Measurements from ENCODE around the gene IL36A. TPM values are rescaled to one million over a fixed set of nuclear protein-coding genes. Genes with fewer than 3 reads are reported as not detected.

IL36A gene
- total RNA-seq, 4 donors from 2014 or later = not detected

DNA sequence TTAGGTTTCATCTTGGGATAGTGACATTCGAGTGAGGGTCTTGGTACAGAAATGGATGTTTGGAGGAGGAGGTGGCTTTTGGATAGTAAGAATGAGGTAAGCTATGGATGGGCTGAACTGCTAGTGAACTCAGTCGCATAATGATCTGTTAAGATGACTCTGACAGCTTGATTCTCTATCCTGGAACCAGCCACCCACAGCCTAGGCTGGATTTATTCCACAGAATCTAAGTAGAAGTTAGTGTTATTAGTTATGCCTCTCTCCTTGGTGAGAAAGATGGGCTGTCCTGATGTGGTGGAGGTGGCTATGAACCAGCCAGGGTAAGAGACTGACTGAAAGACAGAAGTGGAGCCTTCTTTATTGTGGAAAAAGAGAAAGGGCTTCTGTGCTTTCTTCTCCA is 22.4 kb downstream of the IL36A start:
- TF ChIP-seq, protein P1, sequence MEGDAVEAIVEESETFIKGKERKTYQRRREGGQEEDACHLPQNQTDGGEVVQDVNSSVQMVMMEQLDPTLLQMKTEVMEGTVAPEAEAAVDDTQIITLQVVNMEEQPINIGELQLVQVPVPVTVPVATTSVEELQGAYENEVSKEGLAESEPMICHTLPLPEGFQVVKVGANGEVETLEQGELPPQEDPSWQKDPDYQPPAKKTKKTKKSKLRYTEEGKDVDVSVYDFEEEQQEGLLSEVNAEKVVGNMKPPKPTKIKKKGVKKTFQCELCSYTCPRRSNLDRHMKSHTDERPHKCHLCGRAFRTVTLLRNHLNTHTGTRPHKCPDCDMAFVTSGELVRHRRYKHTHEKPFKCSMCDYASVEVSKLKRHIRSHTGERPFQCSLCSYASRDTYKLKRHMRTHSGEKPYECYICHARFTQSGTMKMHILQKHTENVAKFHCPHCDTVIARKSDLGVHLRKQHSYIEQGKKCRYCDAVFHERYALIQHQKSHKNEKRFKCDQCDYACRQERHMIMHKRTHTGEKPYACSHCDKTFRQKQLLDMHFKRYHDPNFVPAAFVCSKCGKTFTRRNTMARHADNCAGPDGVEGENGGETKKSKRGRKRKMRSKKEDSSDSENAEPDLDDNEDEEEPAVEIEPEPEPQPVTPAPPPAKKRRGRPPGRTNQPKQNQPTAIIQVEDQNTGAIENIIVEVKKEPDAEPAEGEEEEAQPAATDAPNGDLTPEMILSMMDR (IDR thresholded peaks at IDR 0.05; ENCODE audit: low read depth) = no peak

DNA sequence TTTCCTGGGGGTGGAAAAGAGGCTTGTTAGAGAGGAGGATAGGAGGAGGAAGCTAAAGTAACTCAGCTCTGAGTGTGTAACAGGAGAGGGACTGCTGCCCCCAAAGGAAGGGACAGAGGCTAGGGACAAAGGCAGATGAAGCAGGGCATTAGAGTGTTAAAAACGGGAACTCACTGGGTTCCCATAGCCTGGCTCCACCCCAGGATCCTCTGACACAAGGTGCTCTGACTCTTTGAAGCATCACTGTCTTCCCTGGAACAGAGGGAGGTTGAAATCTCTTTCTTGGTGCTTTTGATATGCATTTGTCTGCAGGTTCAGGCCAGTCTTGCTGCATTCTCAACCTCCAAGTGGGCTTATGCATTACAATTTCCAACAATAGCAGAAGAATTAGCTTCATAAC is 22.9 kb downstream of the IL36A start:
- TF ChIP-seq, protein P1 (IDR thresholded peaks at IDR 0.05; ENCODE audit: low read depth) = no peak

DNA sequence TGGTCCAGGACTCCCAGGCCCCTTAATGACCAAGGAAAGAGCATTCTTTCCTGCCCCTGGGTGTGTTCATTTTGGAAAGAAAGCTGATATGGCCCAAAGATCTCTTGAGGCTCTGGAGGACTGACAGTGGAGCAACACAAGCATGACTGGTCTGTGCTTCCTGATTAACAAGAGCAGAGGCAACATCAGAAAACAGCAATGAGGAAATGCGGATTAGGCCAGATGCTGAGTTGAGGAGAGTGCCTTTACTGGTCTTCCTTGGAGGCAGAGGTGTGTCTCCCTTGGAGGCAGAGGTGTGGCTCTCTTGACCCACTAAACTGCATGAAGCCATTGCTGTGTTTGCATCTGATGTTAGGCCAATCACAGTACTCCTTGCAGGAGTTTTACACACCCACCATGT is 27.5 kb downstream of the IL36A start:
- TF ChIP-seq, protein P1 (IDR thresholded peaks at IDR 0.05; ENCODE audit: low read depth) = no peak

DNA sequence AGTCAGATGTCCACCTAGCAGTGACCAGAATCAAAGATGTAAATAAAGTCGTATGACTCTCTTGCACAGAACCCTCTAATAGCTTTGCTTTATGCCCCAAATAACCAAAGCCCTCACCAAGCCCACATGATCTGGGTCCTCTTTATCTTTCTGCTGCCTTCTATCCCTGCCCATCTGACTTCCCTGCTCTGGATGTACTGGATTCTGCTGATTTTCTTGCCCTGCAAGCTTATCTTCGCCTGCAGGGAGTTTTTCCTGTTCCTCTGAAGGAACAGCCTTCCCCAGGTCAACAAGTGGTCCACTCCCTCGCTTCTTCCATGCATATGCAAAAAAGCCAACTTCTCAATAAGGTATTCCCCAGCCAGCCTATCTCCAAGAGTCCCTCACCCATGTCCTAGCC is 28.8 kb downstream of the IL36A start:
- TF ChIP-seq, protein P1 (IDR thresholded peaks at IDR 0.05; ENCODE audit: low read depth) = no peak

DNA sequence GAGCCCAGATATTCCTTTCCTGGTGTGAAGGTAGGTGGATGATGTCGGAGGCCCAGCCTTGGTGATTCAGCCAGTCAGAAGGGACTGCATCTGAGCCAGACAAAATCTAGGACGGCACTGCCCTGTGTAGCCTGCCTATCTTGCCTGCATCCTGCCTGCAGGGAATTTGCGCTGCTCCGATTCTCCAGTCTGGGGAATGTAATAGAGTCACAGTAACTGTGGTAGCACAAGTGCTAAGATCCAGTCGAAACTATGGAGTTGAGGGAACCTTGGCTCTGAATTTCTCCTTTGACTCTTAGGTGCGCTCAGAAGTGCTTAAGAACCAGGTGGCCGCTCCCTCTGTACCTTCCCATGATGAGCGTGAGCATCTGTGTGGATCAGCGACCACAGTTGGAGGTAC is 31.5 kb downstream of the IL36A start:
- TF ChIP-seq, protein P1 (IDR thresholded peaks at IDR 0.05; ENCODE audit: low read depth) = no peak

DNA sequence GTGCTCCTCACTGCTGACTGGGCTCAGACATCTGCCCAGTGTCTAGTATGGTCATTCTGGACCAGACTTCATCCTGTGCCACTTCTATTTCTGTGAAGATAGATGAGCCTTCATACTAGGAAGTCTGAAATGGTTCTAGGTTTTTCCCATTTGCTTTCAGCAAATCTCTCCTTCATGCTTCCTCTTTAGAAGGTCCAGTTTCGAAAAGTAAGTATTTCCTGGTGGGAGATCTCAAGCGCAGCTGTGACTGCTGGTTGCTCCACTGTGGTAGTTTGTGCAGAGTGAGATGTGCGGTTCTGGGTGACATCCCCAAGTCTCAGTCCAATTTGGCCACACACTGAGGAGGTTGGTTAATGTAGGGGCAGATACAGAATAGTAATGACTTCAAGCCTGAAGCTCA is 33.0 kb downstream of the IL36A start:
- TF ChIP-seq, protein P1 (IDR thresholded peaks at IDR 0.05; ENCODE audit: low read depth) = no peak

DNA sequence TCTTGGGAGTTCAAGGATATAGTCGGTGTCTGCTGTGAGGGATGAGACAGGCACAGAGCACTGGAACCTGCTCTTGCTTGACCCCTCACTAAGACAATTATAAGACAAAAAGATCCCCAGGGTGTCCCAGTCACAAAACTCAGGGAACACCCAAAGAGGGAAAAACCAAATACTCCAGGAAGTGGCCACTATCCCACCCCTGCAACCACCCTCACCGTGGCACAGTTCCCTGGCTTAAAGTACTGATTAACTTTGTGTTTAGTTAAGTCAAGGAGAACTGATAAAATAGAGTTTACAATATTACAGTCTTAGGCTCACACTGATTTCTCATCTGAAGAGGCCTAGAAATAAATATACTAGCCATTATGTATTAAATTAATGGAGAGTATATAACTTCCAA is 33.9 kb downstream of the IL36A start:
- TF ChIP-seq, protein P1 (IDR thresholded peaks at IDR 0.05; ENCODE audit: low read depth) = no peak
